Right hindlimb (tissue), 1 donor: ENCODE results near the gene SEL1L3.
A peak's percentile ranks its signal among the peaks of the same experiment; 100 is the strongest.

Experiments used
- DNase-seq: peaks from one replicate; pipeline ENCODE4 v3.0.0-alpha.2; 2018

SEL1L3 gene

GRCh38 chr4:25845841-25846653 is 16.7 kb downstream of the SEL1L3 start:
- no peak for DNase-seq

GRCh38 chr4:25844961-25845712 is 17.7 kb downstream of the SEL1L3 start:
- no peak for DNase-seq

GRCh38 chr4:25843340-25844097 is 19.3 kb downstream of the SEL1L3 start:
- no peak for DNase-seq

- DNase-seq: no peak
Observed at GRCh38 chr4:25842229-25842845, 20.5 kb downstream of the SEL1L3 start.

- no peak for DNase-seq
Observed at GRCh38 chr4:25839687-25840086, 23.1 kb downstream of the SEL1L3 start.

- DNase-seq: no peak
Observed at GRCh38 chr4:25839233-25839632, 23.6 kb downstream of the SEL1L3 start.

- DNase-seq: no peak
Observed at GRCh38 chr4:25838526-25838925, 24.3 kb downstream of the SEL1L3 start.

- no peak for DNase-seq
Observed at GRCh38 chr4:25837107-25837506, 25.7 kb downstream of the SEL1L3 start.

GRCh38 chr4:25835384-25835783 is 27.4 kb downstream of the SEL1L3 start:
- DNase-seq: no peak

- no peak for DNase-seq
Observed at GRCh38 chr4:25834411-25835107, 28.2 kb downstream of the SEL1L3 start.

GRCh38 chr4:25830548-25830947 is 32.2 kb downstream of the SEL1L3 start:
- no peak for DNase-seq

GRCh38 chr4:25827897-25828296 is 34.9 kb downstream of the SEL1L3 start:
- no peak for DNase-seq

- no peak for DNase-seq
Observed at GRCh38 chr4:25827373-25827772, 35.4 kb downstream of the SEL1L3 start.

- DNase-seq: no peak
Observed at GRCh38 chr4:25826074-25826752, 36.6 kb downstream of the SEL1L3 start.

GRCh38 chr4:25823632-25824031 is 39.2 kb downstream of the SEL1L3 start:
- DNase-seq: no peak

GRCh38 chr4:25821899-25822298 is 40.9 kb downstream of the SEL1L3 start:
- no peak for DNase-seq

GRCh38 chr4:25821267-25821666 is 41.5 kb downstream of the SEL1L3 start:
- no peak for DNase-seq

- no peak for DNase-seq
Observed at GRCh38 chr4:25818876-25819275, 43.9 kb downstream of the SEL1L3 start.

- peak; percentile 47 for DNase-seq
Observed at GRCh38 chr4:25818371-25818871, 44.4 kb downstream of the SEL1L3 start.

- DNase-seq: no peak
Observed at GRCh38 chr4:25817059-25817681, 45.6 kb downstream of the SEL1L3 start.

GRCh38 chr4:25816591-25817058 is 46.2 kb downstream of the SEL1L3 start:
- DNase-seq: no peak
